ENCODE measurements around the gene RNF149. TPM values are rescaled to one million over a fixed set of nuclear protein-coding genes. Genes with fewer than 3 reads are reported as not detected.

RNF149 gene
- 100 to 1,000 TPM in 1 of 2 donors, 10 to 100 TPM in 1; 52.9 to 111 TPM for total RNA-seq
- 10 to 100 TPM; 51.5 to 68.5 (median 66.5) TPM for polyA plus RNA-seq (ENCODE audit: insufficient read length in 6 of 6)
- long read RNA-seq, donor 1, transcript RNF149-201 (7 exons, 2,458 nt), result major isoform, 11 of 18 reads
- long read RNA-seq, donor 1, partial matches to known transcripts, result 5 of 18 reads
- long read RNA-seq, donor 1, other reads (novel, unspliced or antisense), result 0 of 18 reads
- long read RNA-seq, donor 2, transcript RNF149-201 (7 exons, 2,458 nt), result major isoform, 11 of 13 reads
- long read RNA-seq, donor 2, partial matches to known transcripts, result 0 of 13 reads
- long read RNA-seq, donor 2, other reads (novel, unspliced or antisense), result 0 of 13 reads
- long read RNA-seq, donor 3, transcript RNF149-201 (7 exons, 2,458 nt), result major isoform, 5 of 6 reads
- long read RNA-seq, donor 3, partial matches to known transcripts, result 0 of 6 reads
- long read RNA-seq, donor 3, other reads (novel, unspliced or antisense), result 0 of 6 reads
- long read RNA-seq, donor 4, transcript RNF149-201 (7 exons, 2,458 nt), result major isoform, 23 of 27 reads
- long read RNA-seq, donor 4, partial matches to known transcripts, result 2 of 27 reads
- long read RNA-seq, donor 4, other reads (novel, unspliced or antisense), result 2 of 27 reads
- long read RNA-seq, donor 5, transcript RNF149-201 (7 exons, 2,458 nt), result major isoform, 14 of 16 reads
- long read RNA-seq, donor 5, partial matches to known transcripts, result 0 of 16 reads
- long read RNA-seq, donor 5, other reads (novel, unspliced or antisense), result 0 of 16 reads
- long read RNA-seq, donor 6, transcript RNF149-201 (7 exons, 2,458 nt), result major isoform, 6 of 8 reads
- long read RNA-seq, donor 6, partial matches to known transcripts, result 0 of 8 reads
- long read RNA-seq, donor 6, other reads (novel, unspliced or antisense), result 0 of 8 reads
- long read RNA-seq, donor 7, partial matches to known transcripts, result 0 of 4 reads
- long read RNA-seq, donor 7, other reads (novel, unspliced or antisense), result 0 of 4 reads
- long read RNA-seq, donor 8, partial matches to known transcripts, result 0 of 5 reads
- long read RNA-seq, donor 8, other reads (novel, unspliced or antisense), result 0 of 5 reads
- long read RNA-seq, donor 9, result 0 reads
- long read RNA-seq, donor 10, transcript RNF149-201 (7 exons, 2,458 nt), result major isoform, 28 of 46 reads
- long read RNA-seq, donor 10, partial matches to known transcripts, result 12 of 46 reads
- long read RNA-seq, donor 10, other reads (novel, unspliced or antisense), result 6 of 46 reads
- long read RNA-seq, donor 11, transcript RNF149-201 (7 exons, 2,458 nt), result major isoform, 6 of 36 reads
- long read RNA-seq, donor 11, partial matches to known transcripts, result 30 of 36 reads
- long read RNA-seq, donor 11, other reads (novel, unspliced or antisense), result 0 of 36 reads
- long read RNA-seq, donor 12, transcript RNF149-201 (7 exons, 2,458 nt), result major isoform, 8 of 25 reads
- long read RNA-seq, donor 12, partial matches to known transcripts, result 16 of 25 reads
- long read RNA-seq, donor 12, other reads (novel, unspliced or antisense), result 0 of 25 reads

- peak; percentile 91 for ATAC-seq
- TF ChIP-seq CTCF (IDR thresholded peaks at IDR 0.05), result no peak
- no peaks in the 10 kb centered on the region for H3K9me3 ChIP-seq
- H3K4me3 ChIP-seq, result peak within 1 kb of the TSS; percentile 76 to 89
- H3K27ac ChIP-seq, result peak within 1 kb of the TSS; percentile 89 to 96
- peaks cover 24 to 74% of the 10 kb centered on the region in 2 donors for H3K4me1 ChIP-seq
- H3K36me3 ChIP-seq, result peaks cover 0 to 18% of the 10 kb centered on the region in 2 donors
- intact Hi-C loops (cut with DNase I), result no loop called here
- no peaks in the 10 kb centered on the region for H3K27me3 ChIP-seq
- DNase-seq, result peak; percentile 92 to 99 (median 96)
Observed at GRCh38 chr2:101308432-101309210, at the start of gene RNF149. Gene RNF149, minus strand, starts transcription at chr2:101308701. Its CDS starts 113 bp downstream, at chr2:101308588.

GRCh38 chr2:101357376-101357775, 48.9 kb upstream of the RNF149 start:
- ATAC-seq (no peak), DNase-seq (no peak)
- H3K36me3 ChIP-seq, result no peaks in the 10 kb centered on the region
- TF ChIP-seq CTCF (IDR thresholded peaks at IDR 0.05), result no peak
- peaks cover 0 to 7% of the 10 kb centered on the region in 2 donors for H3K4me1 ChIP-seq
- intact Hi-C loops (cut with DNase I), result no loop called here
- no peaks in the 10 kb centered on the region for H3K9me3 ChIP-seq
- no peak overlapping the region for H3K4me3 ChIP-seq
- H3K27me3 ChIP-seq, result no peaks in the 10 kb centered on the region
- H3K27ac ChIP-seq, result no peak overlapping the region

- H3K4me1 ChIP-seq, result peaks cover 0 to 5% of the 10 kb centered on the region in 2 donors
- H3K4me3 ChIP-seq, result no peak overlapping the region
- no peak for TF ChIP-seq CTCF (IDR thresholded peaks at IDR 0.05)
- DNase-seq (no peak), ATAC-seq (no peak)
- H3K9me3 ChIP-seq, result no peaks in the 10 kb centered on the region
- intact Hi-C loops (cut with DNase I), result no loop called here
- H3K27me3 ChIP-seq, result no peaks in the 10 kb centered on the region
- H3K36me3 ChIP-seq, result no peaks in the 10 kb centered on the region
- H3K27ac ChIP-seq, result no peak overlapping the region
Observed at GRCh38 chr2:101356521-101356920, 48.0 kb upstream of the RNF149 start.

GRCh38 chr2:101356055-101356454, 47.6 kb upstream of the RNF149 start:
- TF ChIP-seq CTCF (IDR thresholded peaks at IDR 0.05), result no peak
- no peak overlapping the region for H3K27ac ChIP-seq
- no peaks in the 10 kb centered on the region for H3K9me3 ChIP-seq
- no peak for ATAC-seq
- H3K36me3 ChIP-seq, result no peaks in the 10 kb centered on the region
- peaks cover 0 to under 1% of the 10 kb centered on the region in 2 donors for H3K4me1 ChIP-seq
- no peak overlapping the region for H3K4me3 ChIP-seq
- intact Hi-C loops (cut with DNase I), result no loop called here
- no peaks in the 10 kb centered on the region for H3K27me3 ChIP-seq
- DNase-seq, result no peak
